T-helper 2 cell treated with Interferon-gamma antibody and Interleukin-4, amounts not matched to agents 5 μg/mL and 100 μg/mL, for 36 hours (primary cell): ENCODE results near the gene SLC34A3.

Experiments
- DNase-seq: peaks from one replicate; pipeline ENCODE4 v3.0.0; 2021; ENCODE audit warnings: low spot score
- H3K27ac Mint-ChIP-seq: one replicate; pipeline ENCODE4 v1.8.0; 2021; ENCODE audit warnings: mild to moderate bottlenecking, mixed read lengths
- H3K27me3 Mint-ChIP-seq: one replicate; pipeline ENCODE4 v1.8.0; 2021; ENCODE audit warnings: low read depth, mixed read lengths
- H3K36me3 Mint-ChIP-seq: one replicate; pipeline ENCODE4 v1.8.0; 2021; ENCODE audit warnings: low read depth, mixed read lengths
- H3K4me1 Mint-ChIP-seq: one replicate; pipeline ENCODE4 v1.8.0; 2021; ENCODE audit warnings: low read depth, mixed read lengths
- H3K4me3 Mint-ChIP-seq: one replicate; pipeline ENCODE4 v1.8.0; 2022; ENCODE audit warnings: mild to moderate bottlenecking, moderate library complexity, mixed read lengths
- H3K9me3 Mint-ChIP-seq: one replicate; pipeline ENCODE4 v1.8.0; 2021; ENCODE audit warnings: mixed read lengths

SLC34A3 gene

GRCh38 chr9:137243626-137244485 is 13.2 kb downstream of the SLC34A3 start:
- Mint-ChIP-seq H3K36me3 (peaks cover 23% of the 10 kb centered on the region), H3K27me3 (peaks cover 2% of the 10 kb centered on the region), H3K4me3 (peak overlapping the region; percentile 89), H3K4me1 (peaks cover 17% of the 10 kb centered on the region), H3K9me3 (no peaks in the 10 kb centered on the region), H3K27ac (no peak overlapping the region)
- no peak for DNase-seq

- peaks cover 2% of the 10 kb centered on the region for H3K27me3 Mint-ChIP-seq
- no peak for DNase-seq
- no peaks in the 10 kb centered on the region for H3K9me3 Mint-ChIP-seq
- peaks cover 23% of the 10 kb centered on the region for H3K36me3 Mint-ChIP-seq
- no peak overlapping the region for H3K4me3 Mint-ChIP-seq
- no peak overlapping the region for H3K27ac Mint-ChIP-seq
- H3K4me1 Mint-ChIP-seq = peaks cover 14% of the 10 kb centered on the region
Observed at GRCh38 chr9:137244486-137245449, 14.1 kb downstream of the SLC34A3 start.

- no peak for DNase-seq
- Mint-ChIP-seq H3K4me1 (peaks cover 14% of the 10 kb centered on the region), H3K36me3 (peaks cover 23% of the 10 kb centered on the region), H3K4me3 (no peak overlapping the region), H3K27ac (no peak overlapping the region), H3K27me3 (peaks cover 2% of the 10 kb centered on the region), H3K9me3 (no peaks in the 10 kb centered on the region)
Observed at GRCh38 chr9:137245450-137246421, 15.0 kb downstream of the SLC34A3 start.

GRCh38 chr9:137247135-137247915 is 16.6 kb downstream of the SLC34A3 start:
- no peak for DNase-seq
- Mint-ChIP-seq H3K4me1 (peaks cover 10% of the 10 kb centered on the region), H3K36me3 (peaks cover 15% of the 10 kb centered on the region), H3K9me3 (no peaks in the 10 kb centered on the region), H3K4me3 (no peak overlapping the region), H3K27me3 (no peaks in the 10 kb centered on the region), H3K27ac (peak overlapping the region; percentile 20)

- H3K36me3 Mint-ChIP-seq = peaks cover 10% of the 10 kb centered on the region
- H3K9me3 Mint-ChIP-seq = no peaks in the 10 kb centered on the region
- no peaks in the 10 kb centered on the region for H3K27me3 Mint-ChIP-seq
- no peak overlapping the region for H3K27ac Mint-ChIP-seq
- no peak overlapping the region for H3K4me3 Mint-ChIP-seq
- peaks cover 5% of the 10 kb centered on the region for H3K4me1 Mint-ChIP-seq
- DNase-seq = no peak
Observed at GRCh38 chr9:137247916-137248175, 17.1 kb downstream of the SLC34A3 start.

GRCh38 chr9:137250329-137251193 is 19.9 kb downstream of the SLC34A3 start:
- Mint-ChIP-seq H3K36me3 (no peaks in the 10 kb centered on the region), H3K27me3 (no peaks in the 10 kb centered on the region), H3K4me3 (no peak overlapping the region), H3K27ac (no peak overlapping the region), H3K4me1 (peaks cover 4% of the 10 kb centered on the region), H3K9me3 (no peaks in the 10 kb centered on the region)
- no peak for DNase-seq

- DNase-seq = no peak
- peaks cover 4% of the 10 kb centered on the region for H3K4me1 Mint-ChIP-seq
- H3K27ac Mint-ChIP-seq = no peak within 1 kb of the TSS
- H3K9me3 Mint-ChIP-seq = no peaks in the 10 kb centered on the region
- H3K27me3 Mint-ChIP-seq = no peaks in the 10 kb centered on the region
- H3K36me3 Mint-ChIP-seq = no peaks in the 10 kb centered on the region
- H3K4me3 Mint-ChIP-seq = no peak within 1 kb of the TSS
Observed at GRCh38 chr9:137251194-137251461, 20.4 kb downstream of the SLC34A3 start, which contains the start of gene STPG3. TSS of gene STPG3 (plus strand) at chr9:137251286. CDS start at chr9:137251287, 1 bp downstream.

- H3K9me3 Mint-ChIP-seq = no peaks in the 10 kb centered on the region
- peaks cover 3% of the 10 kb centered on the region for H3K36me3 Mint-ChIP-seq
- no peak overlapping the region for H3K4me3 Mint-ChIP-seq
- no peak overlapping the region for H3K27ac Mint-ChIP-seq
- DNase-seq = no peak
- peaks cover 4% of the 10 kb centered on the region for H3K4me1 Mint-ChIP-seq
- H3K27me3 Mint-ChIP-seq = no peaks in the 10 kb centered on the region
Observed at GRCh38 chr9:137251490-137252268, 21.0 kb downstream of the SLC34A3 start.

- no peaks in the 10 kb centered on the region for H3K27me3 Mint-ChIP-seq
- no peak overlapping the region for H3K4me3 Mint-ChIP-seq
- no peaks in the 10 kb centered on the region for H3K9me3 Mint-ChIP-seq
- H3K36me3 Mint-ChIP-seq = peaks cover 7% of the 10 kb centered on the region
- H3K4me1 Mint-ChIP-seq = peaks cover 4% of the 10 kb centered on the region
- H3K27ac Mint-ChIP-seq = no peak overlapping the region
- DNase-seq = no peak
Observed at GRCh38 chr9:137252555-137253506, 22.1 kb downstream of the SLC34A3 start.

- Mint-ChIP-seq H3K27me3 (no peaks in the 10 kb centered on the region), H3K4me1 (peaks cover 4% of the 10 kb centered on the region), H3K4me3 (peak overlapping the region; percentile 82), H3K36me3 (peaks cover 10% of the 10 kb centered on the region), H3K9me3 (no peaks in the 10 kb centered on the region), H3K27ac (peak overlapping the region; percentile 56)
- DNase-seq = no peak
Observed at GRCh38 chr9:137253717-137254623, 23.3 kb downstream of the SLC34A3 start.
